CD4-positive, alpha-beta T cell treated with Interleukin-10 for 1 hour (primary cell): ENCODE results near the gene COTL1.

ENCODE experiments used
- DNase-seq: peaks from one replicate; pipeline ENCODE4 v3.0.0-alpha.2; 2020

Gene COTL1

GRCh38 chr16:84613408-84614072 is 4.3 kb downstream of the COTL1 start:
- DNase-seq, result no peak

GRCh38 chr16:84612686-84613085 is 5.2 kb downstream of the COTL1 start:
- DNase-seq, result no peak

DNA sequence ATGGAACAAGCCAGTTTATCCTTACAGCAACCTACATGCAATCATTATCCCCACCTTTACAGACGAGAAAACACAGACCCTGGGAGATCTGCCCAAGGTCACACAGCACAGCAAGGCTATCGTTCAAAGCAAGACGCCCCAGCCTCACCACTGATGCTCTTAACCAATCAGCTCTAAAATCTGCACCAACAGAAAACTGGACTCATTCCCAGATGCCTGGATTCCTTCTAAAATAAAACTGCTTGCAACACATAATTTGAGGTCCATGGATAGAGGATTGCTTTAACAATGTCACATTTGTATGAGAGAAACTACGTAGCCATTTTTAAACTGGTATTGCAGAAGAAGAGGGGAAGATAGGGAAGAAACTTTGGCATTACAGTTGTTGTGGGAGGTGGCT is 6.8 kb downstream of the COTL1 start:
- no peak for DNase-seq

DNA sequence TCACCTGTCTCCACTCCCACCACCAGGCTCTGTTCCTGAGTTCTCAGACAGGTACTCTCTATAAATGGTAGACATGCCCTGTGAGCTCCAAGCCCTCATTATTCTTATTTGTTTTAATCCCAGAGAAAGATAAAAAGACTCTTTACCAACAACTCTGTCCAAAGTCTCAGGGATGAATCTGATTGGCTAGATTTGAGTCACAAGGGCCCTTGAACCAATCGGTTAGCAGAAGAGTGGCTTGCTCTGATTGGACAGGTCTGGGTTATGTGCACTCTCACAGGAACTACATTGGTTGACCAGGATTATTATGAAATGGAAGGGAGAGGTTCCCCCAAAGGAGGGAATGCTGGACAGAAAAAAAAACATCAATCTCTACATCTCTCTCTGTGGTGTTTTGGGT is 7.5 kb downstream of the COTL1 start:
- DNase-seq, result peak; percentile 35

DNA sequence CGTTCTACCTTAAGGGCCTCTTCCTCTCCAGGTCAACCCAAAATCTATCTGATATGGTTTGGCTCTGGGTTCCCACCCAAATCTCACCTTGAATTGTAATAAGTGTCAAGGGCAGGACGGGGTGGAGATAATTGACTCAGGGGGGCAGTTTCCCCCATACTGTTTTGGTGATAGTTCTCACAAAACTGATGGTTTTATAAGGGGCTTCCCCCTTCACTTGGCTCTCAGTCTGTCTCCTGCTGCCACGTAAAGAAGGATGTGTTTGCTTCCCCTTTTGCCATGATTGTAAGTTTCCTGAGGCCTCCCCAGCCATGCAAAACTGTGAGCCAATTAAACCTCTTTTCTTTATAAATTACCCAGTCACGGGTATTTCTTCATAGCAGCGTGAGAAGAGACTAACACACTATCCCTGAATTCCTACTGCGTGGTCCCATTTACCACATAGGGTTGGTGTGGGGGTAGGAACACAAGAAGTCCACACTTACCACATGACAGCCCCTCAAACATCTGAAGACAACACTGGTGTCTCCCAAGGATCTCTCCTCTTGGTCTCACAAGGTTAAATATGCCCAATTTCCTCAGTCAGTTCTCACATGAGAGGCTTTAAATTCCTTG is 8.2 kb downstream of the COTL1 start:
- peak; percentile 31 for DNase-seq

DNA sequence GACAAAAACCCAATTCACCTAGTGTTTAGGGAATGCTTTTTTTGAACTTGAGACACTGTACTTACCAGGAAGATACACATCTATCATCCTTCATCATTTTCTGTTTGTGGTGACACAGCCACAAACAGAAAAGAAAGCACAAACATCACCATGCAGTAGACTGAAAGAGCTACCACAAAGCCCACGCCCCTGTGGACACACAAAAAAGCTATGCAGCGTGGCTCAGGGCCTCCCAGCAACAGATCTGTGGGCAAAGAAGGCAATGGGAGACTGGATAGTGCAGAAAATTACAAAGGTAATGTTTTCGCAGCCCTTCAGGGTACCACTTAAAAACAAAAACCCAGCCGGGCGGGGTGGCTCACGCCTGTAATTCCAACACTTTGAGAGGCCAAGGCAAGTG is 9.6 kb downstream of the COTL1 start:
- peak; percentile 64 for DNase-seq

GRCh38 chr16:84607694-84608093 is 10.2 kb downstream of the COTL1 start:
- peak; percentile 58 for DNase-seq

DNA sequence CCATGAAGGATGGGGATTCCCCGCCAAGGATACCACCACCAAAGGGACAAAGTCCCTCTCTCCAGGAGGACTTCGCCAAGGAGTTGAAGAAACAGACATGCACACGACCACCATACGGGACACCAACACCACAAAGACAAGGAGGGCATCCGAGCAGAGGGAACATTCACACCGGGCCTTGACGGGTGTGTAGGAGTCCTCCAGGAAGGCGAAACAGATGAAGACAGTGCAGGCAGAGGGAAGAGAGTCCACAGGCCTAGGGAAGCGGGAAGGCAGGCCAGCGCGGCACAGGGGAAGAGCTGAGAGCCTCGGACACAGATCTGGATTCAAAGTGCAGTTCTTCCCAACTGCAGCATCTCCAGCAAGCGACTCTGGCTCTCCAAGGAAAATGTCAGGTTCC is 10.8 kb downstream of the COTL1 start:
- DNase-seq, result no peak

DNA sequence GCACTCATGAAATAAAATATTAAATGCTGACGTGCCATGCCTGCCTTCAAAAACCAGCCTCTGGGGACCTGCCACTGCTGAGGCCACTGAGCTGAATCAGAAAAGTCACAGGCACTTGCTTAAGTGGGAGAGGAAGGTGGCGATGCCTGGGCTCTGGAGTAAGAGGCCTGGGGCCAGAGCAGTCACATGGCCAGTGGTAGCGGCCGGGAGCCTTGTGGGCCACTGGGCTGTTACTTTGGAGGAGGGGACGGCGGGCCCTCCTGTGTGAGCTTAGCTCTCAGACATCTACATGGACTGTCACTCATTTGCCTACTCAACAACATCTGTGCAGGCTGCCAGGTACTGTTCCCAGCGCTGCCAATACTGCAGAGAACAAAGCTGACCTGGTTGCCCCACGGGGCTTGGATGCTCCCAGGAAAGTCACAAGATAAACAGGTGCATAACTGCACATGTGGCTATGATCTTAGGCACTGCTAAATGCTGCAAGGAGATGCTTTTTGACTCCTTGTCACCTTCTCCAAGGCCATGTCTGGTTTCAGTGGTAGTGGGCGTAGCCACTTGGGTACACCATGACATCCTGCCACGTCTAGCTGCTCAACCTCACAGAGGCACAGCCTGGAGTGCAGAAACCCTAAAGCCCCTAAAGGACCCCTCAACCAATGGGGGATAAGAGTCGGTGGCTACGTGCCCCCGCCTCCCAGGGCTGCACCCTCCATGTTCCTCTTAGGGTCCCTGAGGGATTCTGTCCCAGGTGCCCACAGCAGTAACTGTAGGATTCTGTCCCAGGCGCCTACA is 11.6 kb downstream of the COTL1 start:
- DNase-seq, result peak; percentile 48

DNA sequence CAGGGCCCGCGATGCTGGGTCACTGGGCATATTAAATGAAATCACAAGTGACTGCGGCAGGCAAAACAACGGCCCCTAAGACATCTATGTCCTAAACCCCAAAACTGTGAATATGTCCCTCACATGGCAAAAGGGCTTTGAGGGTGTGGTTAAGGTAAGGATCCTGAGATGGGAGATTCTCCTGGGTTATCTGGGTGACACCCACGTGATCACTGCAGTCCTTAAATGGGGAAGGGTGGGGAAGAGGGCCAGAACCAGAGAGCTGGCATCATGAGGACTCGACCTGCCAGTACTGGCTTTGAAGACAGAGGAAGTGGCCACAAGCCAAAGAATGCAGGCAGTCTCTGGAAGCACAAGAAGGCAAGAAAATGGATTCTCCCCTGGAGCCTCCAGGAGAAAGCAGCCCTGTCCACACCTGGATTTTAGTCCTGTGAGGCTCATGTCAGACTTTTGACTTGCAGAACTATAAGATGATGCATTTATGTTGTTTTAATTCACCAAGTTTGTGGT is 12.5 kb downstream of the COTL1 start:
- DNase-seq, result no peak

DNA sequence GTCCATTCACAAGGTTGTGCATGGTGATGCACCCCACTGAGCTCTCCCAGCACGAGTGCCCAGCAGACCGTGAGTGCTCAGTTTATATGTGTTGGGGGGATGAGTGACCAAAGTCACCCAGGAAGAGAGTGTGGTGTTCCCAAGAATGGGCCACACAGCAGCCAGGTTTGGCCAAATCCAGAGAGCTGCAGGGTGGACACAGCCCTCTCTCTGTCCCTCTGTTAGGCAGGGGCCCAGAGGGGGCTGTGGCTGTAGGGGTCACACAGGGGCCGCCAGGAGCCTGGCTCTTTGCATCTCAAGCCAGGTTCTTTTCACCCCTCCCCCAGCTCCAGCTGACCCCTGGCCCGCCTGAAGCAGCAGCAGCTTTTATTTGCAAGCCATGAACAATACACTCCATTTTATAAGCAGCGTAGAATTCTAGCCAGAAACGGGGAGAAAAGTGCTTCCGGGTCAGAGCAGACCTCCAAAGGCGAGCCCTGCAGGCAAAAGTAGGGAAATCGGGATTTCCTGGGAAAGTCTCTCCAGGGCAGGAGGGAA is 13.3 kb downstream of the COTL1 start:
- no peak for DNase-seq

GRCh38 chr16:84603940-84604339 is 13.9 kb downstream of the COTL1 start:
- DNase-seq, result no peak

DNA sequence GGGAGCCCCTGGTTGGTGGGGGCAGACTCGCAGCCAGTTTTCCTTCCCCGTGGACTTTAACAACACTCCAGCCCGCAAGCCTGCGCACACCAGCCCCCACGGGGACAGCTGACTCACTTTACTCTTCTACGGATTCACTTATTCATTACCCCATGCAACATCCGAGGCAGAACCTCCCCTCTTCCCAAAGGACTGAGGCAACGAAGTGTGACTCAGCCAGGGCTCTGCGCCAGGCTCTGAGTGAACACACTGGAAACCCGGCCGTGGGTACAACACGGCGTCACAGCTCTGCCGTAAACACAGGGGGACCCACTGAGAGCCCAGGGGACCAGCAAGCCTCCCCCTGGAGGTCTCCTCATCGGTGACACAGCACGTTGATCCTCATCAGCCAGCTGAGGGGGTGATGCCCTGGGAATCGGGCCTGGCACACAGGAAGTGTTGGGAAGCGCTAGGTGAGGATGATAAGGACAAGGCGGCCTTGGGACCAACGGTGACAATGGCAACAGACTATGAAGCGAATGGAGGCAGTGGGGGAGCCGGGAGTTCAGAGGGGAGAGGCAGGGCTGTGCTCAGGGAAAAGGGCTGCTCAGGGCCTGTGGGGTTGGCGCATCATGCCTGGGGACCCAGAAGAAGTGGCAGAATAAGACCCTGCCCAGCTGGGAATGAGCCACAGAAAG is 14.6 kb downstream of the COTL1 start:
- DNase-seq, result peak; percentile 30

DNA sequence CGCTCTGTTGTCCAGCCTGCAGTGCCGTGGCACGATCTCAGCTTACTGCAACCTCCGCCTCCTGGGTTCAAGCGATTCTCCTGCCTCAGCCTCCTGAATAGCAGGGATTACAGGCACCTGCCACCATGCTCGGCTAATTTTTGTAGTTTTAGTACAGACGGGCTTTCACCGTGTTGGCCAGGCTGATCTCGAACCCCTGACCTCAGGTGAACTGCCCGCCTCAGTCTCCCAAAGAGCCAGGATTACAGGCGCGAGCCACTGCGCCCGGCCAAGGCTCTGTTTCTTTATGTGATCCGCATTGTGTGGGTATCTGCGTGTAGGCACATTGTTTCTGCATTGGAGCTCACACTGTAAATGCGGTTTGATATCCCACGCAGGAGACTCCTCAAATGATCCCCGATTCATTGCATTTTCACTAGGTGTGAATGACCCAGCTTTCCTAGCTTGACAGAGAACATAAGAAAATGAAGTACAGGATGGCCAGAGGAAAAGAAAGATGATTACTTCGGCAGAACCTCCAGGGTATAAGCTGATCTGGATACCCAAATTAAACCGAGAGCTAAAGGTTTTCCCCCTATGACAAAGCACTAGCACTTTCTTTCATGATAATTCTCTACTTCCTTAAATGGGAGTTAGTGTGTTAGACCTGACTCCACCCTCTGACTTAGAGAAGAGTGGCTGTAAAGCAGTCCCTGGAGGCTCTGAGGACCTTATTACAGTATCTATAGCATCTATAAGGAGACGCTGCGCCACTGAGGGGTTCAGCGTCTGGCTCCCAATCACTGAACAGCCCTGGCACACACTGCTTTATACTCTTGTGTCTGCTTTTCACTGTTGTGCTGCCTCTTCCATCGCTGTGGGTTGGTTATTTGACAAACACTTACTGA is 17.3 kb downstream of the COTL1 start:
- peak; percentile 72 for DNase-seq

- peak; percentile 57 for DNase-seq
These were observed 18.2 kb downstream of the COTL1 start for GRCh38 chr16:84599521-84600202.

DNA sequence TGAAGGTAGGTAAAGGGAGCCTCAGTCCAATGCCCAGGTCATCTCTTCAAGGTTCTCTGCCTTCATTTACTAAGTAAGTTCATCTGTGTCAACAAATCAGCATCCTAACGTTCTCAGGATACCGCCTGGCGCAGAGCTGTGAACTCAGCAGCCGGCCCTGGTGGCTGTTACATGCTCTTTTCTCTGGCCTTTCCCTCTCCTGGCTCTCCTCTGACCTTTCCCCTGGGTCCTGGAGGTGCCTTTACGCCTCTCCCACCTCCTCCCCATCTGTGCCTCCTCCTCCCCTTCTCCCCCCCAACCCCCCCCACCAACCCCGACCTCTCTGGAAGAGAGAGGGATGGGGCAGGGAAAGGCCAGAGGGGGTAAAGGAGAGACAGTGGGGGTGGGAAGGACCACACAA is 19.5 kb downstream of the COTL1 start:
- peak; percentile 33 for DNase-seq

DNA sequence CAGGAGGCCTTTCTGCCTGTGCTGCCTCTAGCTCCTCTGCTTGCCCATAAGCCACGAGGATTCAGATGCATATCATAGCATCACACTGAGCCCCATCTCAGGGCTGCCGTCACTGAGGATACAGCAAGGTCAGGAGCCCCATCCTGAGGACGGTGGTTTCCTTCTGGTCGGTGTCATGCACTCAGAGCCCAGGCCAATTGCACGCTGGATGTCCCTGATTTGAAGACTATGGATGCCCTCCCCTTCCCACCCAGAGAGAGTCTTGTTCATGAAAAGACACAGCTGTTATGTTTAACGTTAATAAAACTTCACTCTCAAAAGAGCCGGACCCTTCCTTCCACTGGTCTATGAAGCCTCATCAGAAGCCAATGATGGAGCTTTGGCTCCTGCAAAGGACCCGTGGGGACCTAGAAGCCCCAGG is 19.9 kb downstream of the COTL1 start:
- DNase-seq, result peak; percentile 64

- DNase-seq, result peak; percentile 33
These were observed 20.4 kb downstream of the COTL1 start for GRCh38 chr16:84597528-84597896.

DNA sequence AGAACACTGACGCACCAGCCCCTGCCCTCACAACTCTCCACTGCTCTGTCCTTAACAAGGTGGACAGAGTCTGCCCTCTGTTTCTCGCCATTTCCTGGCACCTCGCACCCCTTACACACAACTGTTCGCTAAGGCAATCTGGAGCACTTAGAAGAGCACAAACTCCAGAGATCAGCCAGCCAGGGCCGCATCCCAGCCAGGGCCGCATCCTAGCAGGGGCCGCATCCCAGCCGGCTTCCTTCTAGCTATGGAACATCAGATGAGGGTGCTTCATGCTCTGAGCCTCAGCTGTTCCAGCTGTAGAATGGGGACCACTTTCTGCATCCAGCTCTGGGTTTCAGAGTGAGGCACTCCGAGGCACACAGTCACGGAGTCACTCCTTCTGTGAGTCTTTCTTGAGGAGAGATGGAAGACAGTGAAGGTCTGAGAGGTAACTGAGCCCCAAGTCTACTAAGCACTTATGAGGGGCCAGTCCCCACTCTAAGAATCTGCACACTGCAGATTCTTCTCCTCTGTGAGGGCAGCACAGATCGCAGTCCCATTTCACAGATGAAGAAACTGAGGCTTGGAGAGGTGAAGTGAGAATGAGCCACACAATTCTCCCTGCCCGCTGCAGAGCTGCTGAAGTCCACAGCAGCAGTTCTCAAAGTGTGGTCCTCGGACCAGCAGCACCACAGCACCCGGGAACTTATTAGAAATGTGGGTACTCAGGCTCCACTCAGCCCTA is 20.9 kb downstream of the COTL1 start:
- no peak for DNase-seq

DNA sequence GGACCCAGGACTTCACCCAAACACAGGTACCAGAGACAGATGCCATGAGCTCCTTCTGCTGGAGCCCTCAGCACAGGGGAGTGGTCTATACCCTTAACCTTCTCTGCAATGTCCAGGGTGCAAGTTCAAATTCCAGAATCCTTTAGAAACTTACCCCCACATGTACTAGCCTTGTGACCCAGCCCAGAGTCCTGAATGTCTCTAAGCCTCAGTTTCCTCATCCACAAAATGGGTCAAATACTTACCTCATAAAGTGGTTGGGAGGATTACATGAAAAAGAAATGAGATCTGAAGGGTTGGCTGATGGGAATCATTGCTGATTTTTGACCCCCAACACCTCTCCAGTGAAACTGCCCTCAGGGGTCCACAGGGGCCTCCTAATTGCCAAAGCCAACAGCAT is 21.7 kb downstream of the COTL1 start:
- no peak for DNase-seq

DNA sequence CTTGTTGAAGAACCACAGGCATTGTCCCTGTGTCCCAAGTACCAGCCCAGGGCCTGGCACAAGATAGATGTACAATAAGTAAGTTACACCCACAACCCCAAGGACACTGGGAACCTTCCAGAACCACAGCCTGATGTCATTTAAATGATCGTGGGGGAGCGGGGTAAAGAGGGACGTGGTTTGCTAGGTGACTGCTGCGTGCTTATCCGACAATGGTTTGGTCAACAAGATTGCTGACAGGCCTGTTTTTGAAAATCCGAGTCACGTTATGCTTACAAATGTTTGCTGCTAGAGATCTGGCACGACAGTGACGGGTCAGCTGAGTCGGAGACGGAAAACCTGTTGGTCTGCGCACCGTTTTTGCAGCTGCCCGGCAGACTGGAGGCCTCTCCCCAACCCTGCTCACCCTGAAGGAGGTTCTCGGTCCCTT is 22.8 kb downstream of the COTL1 start:
- DNase-seq, result peak; percentile 65
